ENCODE results near the gene CSHL1.
"Not testable (repeated sequence)": the region's sequence is repeated elsewhere in the genome, so short reads cannot be mapped to it uniquely, and the experiment has no call there.

The CSHL1 gene

DNA sequence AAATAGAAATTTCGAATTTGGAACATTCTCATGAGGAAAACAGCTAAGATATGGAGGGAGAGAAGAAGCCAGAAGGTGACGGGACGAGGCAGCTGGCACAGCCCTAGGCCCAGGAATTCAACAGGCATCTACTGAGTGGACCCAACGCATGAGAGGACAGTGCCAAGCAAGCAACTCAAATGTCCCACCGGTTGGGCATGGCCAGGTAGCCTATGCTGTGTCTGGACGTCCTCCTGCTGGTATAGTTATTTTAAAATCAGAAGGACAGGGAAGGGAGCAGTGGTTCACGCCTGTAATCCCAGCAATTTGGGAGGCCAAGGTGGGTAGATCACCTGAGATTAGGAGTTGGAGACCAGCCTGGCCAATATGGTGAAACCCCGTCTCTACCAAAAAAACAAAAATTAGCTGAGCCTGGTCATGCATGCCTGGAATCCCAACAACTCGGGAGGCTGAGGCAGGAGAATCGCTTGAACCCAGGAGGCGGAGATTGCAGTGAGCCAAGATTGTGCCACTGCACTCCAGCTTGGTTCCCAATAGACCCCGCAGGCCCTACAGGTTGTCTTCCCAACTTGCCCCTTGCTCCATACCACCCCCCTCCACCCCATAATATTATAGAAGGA, 5.6 kb upstream of the CSHL1 start:
- no peak overlapping the region for H3K4me3 ChIP-seq (ENCODE audit: low read length)
- no peak for TF ChIP-seq CTCF (conservative IDR thresholded peaks at IDR 0.05; ENCODE audit: low read length)
- no peak for DNase-seq (ENCODE audit: low read depth)

DNA sequence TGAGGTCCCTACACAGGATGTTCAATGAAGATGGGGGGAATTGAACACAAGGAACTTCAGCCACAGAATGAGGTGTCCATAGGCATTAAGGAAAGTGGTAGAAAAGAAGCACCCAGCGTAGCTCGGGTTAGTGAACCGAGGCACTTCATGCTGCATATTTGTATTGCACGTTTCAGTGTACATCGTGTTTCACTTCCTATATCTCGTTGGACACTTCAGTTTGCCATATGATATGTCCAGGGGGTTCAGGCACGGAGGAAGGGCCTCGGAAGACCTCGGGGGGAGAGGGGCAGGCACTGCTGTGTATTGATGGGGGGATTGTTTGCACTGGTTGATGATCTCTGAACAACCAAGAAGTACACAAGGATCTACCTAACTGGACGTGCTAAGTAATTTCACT, 4.7 kb upstream of the CSHL1 start:
- H3K4me3 ChIP-seq (ENCODE audit: low read length); DNase-seq (ENCODE audit: low read depth): not testable (repeated sequence)

DNA sequence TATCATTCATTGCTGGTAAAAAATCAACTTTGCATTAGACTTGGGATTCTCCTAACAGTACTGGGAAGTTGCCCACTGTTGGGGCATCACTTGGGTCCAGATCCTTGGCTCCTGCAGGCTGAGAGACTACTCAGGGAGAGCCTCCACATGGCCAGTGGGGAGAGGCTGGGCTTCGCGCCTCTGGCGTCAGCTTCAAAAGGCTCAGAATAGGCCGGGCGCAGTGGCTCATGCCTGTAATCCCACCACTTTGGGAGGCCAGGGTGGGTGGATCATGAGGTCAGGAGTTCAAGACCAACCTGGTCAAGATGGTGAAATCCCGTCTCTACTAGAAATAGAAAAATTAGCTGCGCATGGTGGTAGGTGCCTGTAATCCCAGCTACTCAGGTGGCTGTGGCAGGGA, 3.4 kb upstream of the CSHL1 start:
- no peak overlapping the region for H3K4me3 ChIP-seq (ENCODE audit: low read length)
- no peak for DNase-seq (ENCODE audit: low read depth)
- no peak for TF ChIP-seq CTCF (conservative IDR thresholded peaks at IDR 0.05; ENCODE audit: low read length)

DNA sequence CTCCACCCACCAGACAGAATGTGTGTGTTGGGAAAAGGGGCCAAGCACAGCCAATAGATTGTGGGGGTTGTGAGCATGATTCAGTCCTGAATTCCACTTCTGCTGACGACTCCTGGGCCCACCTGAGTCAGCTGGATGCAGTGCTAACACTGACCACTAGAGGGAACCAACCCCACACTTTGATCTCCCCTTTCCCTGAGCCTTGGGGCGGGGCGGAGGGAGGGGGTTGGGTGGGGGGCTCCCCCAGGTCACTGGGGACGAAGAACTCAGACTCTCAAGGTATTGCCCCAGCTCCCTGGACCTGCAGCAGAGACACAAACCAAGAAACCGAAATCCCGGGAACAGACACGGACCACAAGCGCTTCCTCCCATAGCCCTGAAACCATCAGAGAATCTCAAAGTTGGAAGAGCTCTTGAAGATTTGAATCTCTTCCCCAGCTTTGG, 621 bp upstream of the CSHL1 start:
- peak; percentile 65 for TF ChIP-seq CTCF (conservative IDR thresholded peaks at IDR 0.05; ENCODE audit: low read length)
- DNase-seq (ENCODE audit: low read depth) = peak; percentile 8
- H3K4me3 ChIP-seq (ENCODE audit: low read length) = no peak overlapping the region

- H3K4me3 ChIP-seq (ENCODE audit: low read length) = no peak overlapping the region
- TF ChIP-seq CTCF (conservative IDR thresholded peaks at IDR 0.05; ENCODE audit: low read length) = no peak
- DNase-seq (ENCODE audit: low read depth) = no peak
Measured at GRCh38 chr17:63910096-63910495, 962 bp downstream of the CSHL1 start.

- DNase-seq (ENCODE audit: low read depth); H3K4me3 ChIP-seq (ENCODE audit: low read length): not testable (repeated sequence)
Measured at GRCh38 chr17:63909586-63909985, 1.5 kb downstream of the CSHL1 start.

DNA sequence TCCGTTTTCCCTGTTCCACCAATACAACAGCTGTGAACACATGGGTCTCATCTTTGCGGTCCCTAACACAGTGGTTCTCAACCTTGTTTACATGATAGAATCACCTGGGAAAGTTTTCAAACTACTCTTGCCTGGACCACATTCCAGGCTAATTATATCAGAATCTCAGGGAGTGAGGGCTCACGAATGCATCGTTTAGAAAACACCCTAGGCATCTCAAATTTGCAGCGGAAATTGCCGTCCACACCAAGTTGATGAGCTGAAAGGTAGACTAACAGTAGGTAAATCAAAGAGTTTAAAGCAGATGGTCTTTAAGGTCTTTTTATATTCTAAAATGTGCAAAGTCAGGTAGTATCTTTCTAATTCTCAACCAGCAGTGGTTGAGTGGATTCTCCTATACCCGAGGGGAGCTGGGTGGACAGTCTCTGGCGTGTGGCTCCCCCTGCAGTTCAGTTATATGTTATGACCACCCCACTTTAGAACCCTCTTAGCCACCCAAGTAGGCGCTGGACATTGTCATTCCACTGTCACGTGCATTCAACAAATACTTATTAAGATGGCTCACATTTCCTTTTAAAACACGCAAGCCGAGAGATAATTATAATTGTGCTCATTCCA, 3.8 kb downstream of the CSHL1 start:
- not testable (repeated sequence) for H3K4me3 ChIP-seq (ENCODE audit: low read length)
- peak; percentile 32 for TF ChIP-seq CTCF (conservative IDR thresholded peaks at IDR 0.05; ENCODE audit: low read length)
- peak; percentile 20 for DNase-seq (ENCODE audit: low read depth)

DNA sequence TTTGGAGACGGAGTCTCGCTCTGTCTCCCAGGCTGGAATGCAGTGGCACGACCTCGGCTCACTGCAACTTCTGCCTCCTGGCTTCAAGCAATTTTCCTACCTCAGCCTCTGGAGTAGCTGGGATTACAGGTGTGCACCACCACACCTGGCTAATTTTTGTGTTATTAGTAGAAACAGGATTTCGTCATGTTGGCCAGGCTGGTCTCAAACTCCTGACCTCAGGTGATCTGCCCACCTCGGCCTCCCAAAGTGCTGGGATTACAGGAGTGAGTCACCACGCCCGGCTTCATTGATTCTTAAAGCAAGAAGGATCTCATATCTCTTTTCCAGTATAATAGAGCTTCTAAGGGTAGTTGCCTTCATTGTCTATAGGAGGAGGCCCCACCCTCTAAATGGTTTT, 6.3 kb downstream of the CSHL1 start:
- H3K4me3 ChIP-seq (ENCODE audit: low read length); DNase-seq (ENCODE audit: low read depth): not testable (repeated sequence)

- not testable (repeated sequence) for H3K4me3 ChIP-seq (ENCODE audit: low read length); DNase-seq (ENCODE audit: low read depth)
- peak; percentile 23 for TF ChIP-seq CTCF (conservative IDR thresholded peaks at IDR 0.05; ENCODE audit: low read length)
Measured at GRCh38 chr17:63903787-63904201, 7.3 kb downstream of the CSHL1 start.

DNA sequence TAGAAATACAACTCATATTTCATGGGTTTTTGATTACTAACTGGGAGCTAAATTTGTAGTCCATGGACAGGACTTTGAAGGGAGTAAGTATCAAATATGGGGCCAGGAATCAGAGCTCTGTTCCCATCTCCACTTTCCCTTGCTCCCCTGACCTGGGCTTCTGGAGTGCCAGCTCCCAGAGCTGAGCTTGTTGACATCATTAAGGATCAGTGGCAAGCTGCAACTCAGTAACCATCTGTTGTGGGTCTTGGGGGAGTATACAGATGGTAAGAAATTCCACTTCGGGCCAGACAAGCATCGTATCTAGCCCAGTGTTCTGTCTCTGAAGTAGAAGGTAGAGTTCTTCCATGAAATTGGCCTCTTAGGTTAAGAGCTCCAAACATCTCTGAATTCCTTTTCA, 9.1 kb downstream of the CSHL1 start:
- DNase-seq (ENCODE audit: low read depth) = not testable (repeated sequence)

DNA sequence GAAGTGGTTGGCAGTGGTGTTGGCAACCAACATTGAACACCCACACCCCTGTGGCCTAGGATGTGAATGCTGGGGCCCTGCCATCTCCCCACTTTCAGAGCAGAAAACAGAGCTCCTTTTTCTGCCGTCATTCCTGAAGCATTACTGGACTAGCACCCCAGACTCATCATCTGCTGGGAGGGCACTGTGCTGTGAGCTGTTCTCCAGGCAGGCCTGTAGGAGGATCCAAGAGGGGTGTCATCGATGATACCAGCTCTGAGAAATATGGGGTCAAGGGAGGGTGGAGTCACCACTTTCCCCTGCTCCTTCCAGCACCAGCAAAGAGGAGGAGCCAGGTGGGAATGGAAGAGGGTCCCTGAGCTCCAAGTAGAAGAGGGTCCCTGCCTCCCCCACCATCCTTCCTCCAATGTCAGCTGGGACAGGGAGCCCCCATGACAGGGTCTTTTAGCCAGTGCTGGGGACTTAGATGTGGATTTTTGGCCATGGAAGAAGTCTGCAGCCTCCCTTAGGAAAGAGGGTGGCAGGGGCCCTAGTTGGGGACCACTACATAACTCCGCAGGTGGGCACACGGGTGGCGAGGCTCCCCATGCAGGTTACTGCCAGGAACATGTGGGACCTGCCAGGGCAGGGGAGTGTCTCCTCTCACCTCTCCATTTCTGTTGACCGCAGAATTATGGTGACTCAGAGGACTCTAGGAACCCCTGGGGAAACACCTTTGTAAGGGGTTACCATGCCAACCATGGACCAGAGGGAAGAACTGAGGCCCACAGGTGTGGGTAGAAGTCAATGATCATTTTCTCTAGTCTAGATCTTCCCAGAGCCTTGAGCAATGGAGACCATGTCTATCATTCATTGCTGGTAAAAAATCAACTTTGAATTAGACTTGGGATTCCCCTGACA, 11.9 kb downstream of the CSHL1 start:
- not testable (repeated sequence) for H3K4me3 ChIP-seq (ENCODE audit: low read length); DNase-seq (ENCODE audit: low read depth)

More for the DNA sequence above, 9.1 kb downstream of the CSHL1 start:
- H3K4me3 ChIP-seq (ENCODE audit: low read length) = not testable (repeated sequence)
